HG02678 (cell line): ENCODE data around the gene ASAP2.

Experiments
- ATAC-seq: cut with Tn5 transposase; IDR thresholded peaks from one replicate; pipeline ENCODE4 v1.9.1; 2021; ENCODE audit warnings: mild to moderate bottlenecking, moderate library complexity; ENCODE audit not compliant: unreplicated experiment

The ASAP2 gene

GRCh38 chr2:9291866-9292265 is 85.3 kb downstream of the ASAP2 start:
- no peak for ATAC-seq

DNA sequence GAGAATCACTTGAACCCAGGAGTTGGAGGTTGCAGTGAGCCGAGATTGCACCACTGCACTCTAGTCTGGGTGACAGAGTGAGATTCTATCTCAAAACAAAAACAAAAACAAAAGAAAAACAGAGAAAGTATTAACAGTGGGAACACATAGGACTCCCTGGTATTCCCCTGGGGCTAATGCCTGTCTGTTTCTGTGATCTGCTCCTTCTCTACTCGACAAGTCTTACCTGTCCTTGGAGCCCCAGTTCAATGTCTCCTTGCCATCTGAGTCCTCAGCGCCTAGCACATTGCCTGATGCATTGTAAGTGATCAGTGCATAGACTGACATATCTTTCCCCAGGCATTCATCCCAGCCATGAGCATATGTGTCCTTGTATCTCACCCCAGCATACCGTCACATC is 85.8 kb downstream of the ASAP2 start:
- ATAC-seq: no peak

DNA sequence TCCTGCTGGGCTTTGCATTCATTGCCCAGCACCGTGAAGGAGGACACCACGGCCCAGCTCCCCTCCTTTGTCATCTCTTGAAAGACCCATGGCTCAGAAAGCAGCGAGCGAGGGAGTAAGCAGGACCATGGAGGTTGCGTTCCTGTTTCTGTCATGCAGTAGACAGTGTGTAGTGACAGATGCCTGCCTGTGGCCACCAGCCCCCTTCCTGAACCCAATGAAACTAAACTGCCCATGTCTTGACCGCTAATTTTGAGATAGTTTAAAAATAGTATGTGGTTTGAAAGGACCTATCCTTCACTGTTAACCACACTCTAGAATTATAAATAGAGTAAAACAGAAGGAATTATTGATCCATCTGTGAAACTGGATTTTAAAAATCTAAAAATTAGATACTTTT is 88.2 kb downstream of the ASAP2 start:
- no peak for ATAC-seq

- ATAC-seq: no peak
Observed at GRCh38 chr2:9296559-9296958, 89.9 kb downstream of the ASAP2 start.

DNA sequence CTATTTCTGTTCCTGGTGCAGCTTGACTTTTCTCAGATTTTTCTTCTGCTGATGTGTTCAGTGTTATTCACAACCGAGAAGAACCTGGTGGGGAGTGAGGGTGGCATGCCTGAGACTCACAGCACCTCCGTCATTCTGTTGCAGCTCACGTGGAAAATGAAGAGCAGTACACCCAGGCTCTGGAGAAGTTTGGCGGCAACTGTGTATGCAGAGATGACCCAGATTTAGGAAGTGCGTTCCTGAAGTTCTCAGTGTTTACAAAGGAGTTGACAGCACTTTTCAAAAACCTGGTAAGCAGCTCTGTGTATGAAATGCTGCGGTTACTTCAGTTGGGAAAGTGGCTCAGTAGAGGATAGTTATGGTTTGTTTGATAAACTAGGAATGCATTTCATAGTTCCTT is 90.5 kb downstream of the ASAP2 start:
- no peak for ATAC-seq

GRCh38 chr2:9297807-9298206 is 91.2 kb downstream of the ASAP2 start:
- no peak for ATAC-seq

- ATAC-seq: no peak
Observed at GRCh38 chr2:9298583-9298982, 92.0 kb downstream of the ASAP2 start.

GRCh38 chr2:9299161-9300100 is 92.8 kb downstream of the ASAP2 start:
- no peak for ATAC-seq

DNA sequence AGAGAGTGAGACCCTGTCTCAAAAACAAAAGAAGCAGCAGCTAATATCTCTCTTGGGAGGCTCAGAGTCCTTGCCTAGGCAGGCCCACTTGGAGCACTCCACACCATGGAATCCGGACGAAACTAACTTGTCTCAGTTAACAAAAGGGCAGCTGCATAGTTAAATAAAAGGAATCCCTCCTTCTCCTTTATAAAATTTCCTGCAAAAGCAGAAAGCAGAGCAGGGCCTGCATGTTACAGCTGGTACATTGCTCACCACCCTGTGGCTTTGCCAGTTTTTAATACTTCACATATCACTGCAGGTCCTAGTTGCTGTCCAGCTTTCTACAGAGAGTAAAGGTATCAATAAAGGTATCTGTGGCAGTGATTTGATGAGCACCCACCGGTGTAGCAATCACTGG is 93.6 kb downstream of the ASAP2 start:
- no peak for ATAC-seq

DNA sequence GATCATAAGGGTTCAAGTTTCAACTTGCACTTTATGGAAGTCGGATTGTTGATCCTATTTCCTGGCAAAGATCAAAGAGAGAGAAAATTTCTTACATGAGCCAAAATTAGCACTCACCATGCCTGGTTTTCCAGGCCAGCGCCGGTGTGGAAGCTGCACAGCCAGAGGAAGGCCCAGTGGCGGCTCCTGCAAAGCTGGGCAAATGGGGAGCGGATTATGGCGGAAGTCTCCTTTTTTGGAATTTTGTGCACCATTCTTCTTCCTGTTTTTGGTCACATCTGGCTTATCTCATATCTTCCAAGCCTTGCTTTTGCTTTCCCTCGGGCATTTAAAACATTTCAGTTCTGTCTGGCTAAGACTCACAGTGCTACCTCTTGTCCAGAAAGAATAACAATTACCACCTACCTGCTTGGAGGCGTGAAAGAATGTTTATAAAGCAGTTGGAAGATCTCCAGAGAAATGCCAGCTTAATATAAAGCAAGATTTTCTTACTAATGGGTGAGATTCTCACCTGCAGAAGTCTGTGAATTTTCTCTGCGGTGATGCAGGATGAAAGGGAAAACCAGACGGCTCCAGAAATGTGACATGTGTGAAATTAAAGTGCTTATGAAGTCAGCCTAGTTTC is 94.3 kb downstream of the ASAP2 start:
- no peak for ATAC-seq

DNA sequence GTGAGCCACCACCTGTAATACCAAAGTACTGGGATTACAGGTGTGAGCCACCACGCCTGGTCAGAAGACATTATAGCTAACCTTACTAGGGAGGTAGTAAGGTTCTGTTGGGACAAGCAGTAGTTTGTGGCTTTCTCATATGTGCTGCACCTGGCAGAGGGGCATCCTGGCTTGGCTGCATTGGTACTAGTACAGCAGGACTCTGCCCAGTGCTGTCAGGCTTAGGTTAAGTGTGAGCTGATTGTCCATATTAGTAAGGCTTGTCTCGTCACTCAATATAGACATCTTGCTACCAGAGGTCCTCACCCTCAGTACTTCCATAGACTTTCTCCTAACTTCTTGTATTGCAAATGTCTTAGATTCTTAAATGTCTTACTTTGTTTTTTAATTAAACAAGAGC is 96.1 kb downstream of the ASAP2 start:
- ATAC-seq: no peak

DNA sequence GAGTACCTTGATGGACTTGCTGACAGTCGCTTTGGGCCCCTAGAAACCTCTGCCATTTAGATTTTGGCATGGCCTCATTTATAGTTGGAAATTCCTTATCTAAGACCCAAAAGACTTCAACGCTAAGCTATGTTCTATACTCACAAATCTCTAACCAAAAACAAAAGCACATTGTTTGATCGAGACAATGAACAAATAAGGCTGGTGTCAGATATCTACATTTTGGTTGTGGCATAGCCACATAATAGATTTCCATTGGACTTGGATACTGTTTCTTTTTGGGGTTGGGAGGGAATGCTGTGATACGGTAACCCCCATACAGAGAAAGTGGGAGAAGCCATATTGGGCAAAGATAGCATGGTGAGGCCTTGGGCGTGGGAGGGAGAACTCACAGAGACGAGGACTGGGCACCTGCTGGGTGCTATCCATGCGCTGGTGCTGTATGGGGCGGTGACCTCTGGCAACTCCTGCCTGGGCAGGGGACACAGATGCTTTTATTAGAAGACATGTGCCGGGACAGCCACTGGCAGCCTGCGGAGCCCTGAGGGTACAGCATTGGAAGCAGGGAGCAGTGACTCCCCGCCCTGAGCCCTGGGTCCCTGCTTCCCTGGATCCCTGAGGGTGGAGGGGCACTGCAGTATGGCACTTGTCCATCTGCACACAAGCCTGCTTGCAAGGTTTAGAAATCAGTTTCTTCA is 97.1 kb downstream of the ASAP2 start:
- no peak for ATAC-seq

DNA sequence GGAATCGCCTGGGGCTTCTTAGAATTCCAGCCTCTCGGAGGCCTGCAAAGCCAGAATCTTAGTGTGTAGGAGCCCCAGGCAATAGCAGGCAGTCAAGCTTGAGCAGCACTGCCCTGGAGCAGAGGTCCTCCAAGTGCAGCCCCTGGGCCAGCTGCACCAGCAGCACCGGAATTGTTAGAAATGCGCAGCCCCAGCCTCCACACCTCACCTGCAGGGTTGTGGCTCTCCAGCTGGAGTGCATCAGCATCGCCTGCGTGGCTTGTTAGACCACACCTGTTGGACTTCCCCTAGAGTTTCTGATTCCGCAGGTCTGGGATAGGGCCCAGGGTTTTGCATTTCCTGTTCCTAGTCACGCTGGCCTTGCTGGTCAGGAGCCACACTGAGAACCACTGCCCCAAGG is 100.3 kb downstream of the ASAP2 start:
- ATAC-seq: no peak

DNA sequence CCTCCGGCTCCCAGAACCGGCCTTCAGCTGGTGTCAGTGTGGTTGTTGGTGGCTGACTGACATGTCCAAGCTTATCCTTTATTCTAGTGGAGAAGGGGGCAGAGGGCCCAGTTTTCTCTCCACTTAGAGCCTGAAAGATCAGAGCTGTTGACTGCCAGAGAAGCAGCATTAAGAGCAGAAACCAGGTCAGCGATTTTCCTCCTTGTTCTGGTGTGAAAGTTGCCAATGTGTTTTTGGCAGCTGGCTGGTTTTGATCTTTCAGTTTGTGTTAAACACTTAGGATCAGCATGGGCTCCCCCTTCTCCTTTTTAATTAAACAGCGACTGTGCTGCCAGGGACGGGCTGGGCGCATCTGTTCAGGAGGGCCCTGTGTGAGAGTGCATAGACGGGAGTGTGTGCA is 100.9 kb downstream of the ASAP2 start:
- no peak for ATAC-seq

DNA sequence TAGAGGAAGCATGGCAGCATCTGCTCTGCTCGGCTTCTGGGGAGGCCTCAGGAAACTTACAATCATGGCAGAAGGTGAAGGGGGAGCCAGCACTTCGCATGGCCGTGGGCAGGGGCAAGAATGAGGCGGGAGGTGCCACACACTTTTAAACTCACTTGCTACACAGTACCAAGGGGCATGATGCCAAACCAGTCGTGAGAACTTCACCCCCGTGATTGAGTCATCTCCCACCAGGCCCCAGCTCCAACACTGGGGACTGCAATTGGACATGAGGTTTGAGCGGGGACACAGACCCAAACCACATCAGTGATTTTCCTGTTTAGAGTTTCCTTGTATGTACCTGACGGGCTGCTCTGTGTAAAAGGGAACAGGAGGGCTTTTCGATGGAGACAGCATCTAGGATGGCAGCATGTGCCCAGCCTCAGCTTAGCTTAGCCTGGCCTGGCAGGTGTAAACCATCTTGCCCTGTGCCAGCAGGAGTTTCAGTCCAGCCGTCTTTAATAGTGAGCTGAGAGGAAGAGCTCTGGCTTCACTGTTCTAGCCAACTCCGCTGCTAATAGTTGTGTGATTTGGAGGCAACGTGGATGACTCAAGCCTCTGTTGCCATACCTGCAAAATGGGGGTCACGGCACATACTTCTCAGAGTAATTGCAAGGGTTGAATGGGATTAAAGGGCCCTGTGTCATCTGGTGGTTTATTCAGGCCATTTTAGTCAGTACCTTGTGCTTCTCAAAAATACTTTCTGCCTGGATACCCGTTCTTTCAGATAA is 101.8 kb downstream of the ASAP2 start:
- ATAC-seq: no peak

DNA sequence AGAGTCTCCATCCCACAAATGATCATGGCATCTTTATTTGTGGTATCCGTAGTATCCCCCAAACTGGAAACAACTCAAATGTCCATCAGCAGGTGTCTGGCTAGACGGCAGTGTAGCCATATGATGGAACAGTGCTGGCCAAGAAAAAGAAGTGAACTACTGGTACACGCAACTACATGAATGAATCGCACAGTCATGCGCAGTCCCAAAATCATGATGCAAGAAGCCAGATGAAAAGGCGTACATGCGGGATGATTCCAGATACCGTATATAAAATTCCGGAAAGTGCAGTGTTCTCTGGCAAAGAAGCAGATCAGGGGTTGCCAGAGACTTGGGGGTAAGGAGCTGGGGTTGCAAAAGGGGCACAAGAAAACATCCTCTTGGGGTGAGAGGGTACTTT is 102.5 kb downstream of the ASAP2 start:
- no peak for ATAC-seq

- no peak for ATAC-seq
Observed at GRCh38 chr2:9310377-9310776, 103.8 kb downstream of the ASAP2 start.

DNA sequence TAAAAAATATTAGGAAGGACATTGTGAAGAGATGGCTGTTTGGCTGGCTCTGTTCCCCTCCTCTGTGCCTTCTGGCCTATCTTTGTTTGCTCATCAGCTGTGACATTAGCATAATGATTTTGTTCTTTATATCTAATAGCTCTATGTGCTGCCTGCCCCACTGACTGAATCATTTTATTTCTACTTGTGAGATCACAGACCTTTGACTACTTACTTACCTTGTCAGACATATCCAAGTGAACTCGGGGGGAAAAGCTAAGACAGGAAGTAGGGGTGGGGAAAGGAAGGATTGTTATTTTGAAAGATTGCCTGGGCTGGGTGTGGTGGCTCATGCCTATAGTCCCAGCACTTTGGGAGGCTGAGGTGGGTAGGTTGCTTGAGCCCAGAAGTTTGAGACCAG is 104.2 kb downstream of the ASAP2 start:
- ATAC-seq: no peak

DNA sequence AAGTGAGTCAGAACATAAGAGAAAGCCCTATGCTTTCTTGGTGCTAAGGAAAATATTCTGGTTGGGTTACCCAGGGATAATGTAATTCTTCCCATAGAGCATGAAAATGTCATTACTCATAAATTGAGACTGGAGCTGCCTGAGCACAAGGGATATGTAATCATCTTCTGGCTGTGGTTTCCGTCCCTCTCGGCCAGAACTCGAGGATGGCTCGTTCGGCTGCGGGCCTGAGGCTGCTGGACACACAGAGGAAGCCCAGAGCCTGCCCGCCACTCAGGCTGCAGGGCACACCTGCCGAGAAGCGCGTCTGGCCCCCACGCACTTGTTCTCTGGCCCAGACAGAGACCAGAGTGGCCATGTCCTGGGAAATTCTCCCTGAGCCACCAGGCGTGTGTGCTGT is 104.9 kb downstream of the ASAP2 start:
- ATAC-seq: no peak

DNA sequence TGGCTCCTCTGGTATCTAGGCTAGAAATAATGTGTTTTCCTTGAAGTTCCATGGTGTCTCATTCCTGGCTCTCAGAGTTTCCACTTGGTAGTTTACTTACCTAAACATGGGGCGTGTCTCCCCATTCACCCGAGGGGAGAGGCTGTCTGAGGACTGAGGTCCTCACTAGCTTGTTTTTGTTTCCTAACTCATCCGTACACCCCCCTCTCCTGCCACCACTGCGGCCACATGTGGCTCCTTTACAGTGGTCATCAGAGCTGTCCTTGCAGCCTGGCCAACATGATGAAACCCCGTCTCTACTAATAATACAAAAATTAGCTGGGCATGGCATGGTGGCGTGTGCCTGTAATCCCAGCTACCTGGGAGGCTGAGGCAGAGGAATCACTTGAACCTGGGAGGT is 106.0 kb downstream of the ASAP2 start:
- ATAC-seq: no peak

DNA sequence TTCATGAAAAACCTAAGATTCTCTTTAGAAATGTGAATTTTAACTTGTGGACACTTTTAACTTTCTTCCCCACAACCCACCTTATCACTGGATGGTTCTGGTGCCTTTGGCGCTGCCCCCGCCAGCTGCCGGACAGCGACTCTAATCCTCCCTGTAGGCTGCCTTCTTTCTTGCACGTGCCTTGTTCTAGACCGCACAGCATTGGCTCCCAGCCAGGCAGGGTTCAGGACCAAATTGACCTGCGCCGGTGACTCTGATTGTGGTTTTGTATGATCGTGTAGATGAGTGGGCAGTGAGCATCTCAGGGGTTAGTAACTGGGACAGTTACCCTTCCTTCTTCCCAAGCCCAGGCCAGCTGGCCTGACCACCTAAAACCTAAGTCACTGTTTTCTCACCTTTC is 106.8 kb downstream of the ASAP2 start:
- ATAC-seq: no peak
